ENCODE measurements around the gene DUSP22. TPM values are rescaled to one million over a fixed set of nuclear protein-coding genes. Genes with fewer than 3 reads are reported as not detected.
A peak's percentile ranks its signal among the peaks of the same experiment; 100 is the strongest.
"Not testable (repeated sequence)": the region's sequence is repeated elsewhere in the genome, so short reads cannot be mapped to it uniquely, and the experiment has no call there.

DUSP22 gene
- total RNA-seq, 6 donors from 2014 or later: 49.9 to 108 (median 63.8) TPM

GRCh38 chr6:282177-282866, 10.0 kb upstream of the DUSP22 start:
- DNase-seq: peak in 1 of 2 donors; percentile 34
- ATAC-seq (ENCODE audit: low FRiP score in 2 of 2): no peak
- TF ChIP-seq, protein P1, sequence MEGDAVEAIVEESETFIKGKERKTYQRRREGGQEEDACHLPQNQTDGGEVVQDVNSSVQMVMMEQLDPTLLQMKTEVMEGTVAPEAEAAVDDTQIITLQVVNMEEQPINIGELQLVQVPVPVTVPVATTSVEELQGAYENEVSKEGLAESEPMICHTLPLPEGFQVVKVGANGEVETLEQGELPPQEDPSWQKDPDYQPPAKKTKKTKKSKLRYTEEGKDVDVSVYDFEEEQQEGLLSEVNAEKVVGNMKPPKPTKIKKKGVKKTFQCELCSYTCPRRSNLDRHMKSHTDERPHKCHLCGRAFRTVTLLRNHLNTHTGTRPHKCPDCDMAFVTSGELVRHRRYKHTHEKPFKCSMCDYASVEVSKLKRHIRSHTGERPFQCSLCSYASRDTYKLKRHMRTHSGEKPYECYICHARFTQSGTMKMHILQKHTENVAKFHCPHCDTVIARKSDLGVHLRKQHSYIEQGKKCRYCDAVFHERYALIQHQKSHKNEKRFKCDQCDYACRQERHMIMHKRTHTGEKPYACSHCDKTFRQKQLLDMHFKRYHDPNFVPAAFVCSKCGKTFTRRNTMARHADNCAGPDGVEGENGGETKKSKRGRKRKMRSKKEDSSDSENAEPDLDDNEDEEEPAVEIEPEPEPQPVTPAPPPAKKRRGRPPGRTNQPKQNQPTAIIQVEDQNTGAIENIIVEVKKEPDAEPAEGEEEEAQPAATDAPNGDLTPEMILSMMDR (IDR thresholded peaks at IDR 0.05): no peak
- TF ChIP-seq POLR2AphosphoS5 (IDR thresholded peaks at IDR 0.05): no peak
- TF ChIP-seq EP300 (IDR thresholded peaks at IDR 0.05): no peak
- no peak for TF ChIP-seq POLR2A (IDR thresholded peaks at IDR 0.05)
- Histone ChIP-seq H3K27ac (no peak overlapping the region), H3K9me3 (no peaks in the 10 kb centered on the region), H3K27me3 (no peaks in the 10 kb centered on the region), H3K36me3 (no peaks in the 10 kb centered on the region), H3K4me1 (no peaks in the 10 kb centered on the region), H3K4me3 (no peak overlapping the region)
- WGBS, 2 donors: 90 to 91% methylated on average over 19 of the region's 19 CpGs

- WGBS, 2 donors: 93 to 95% methylated on average over 14 of the region's 14 CpGs
- TF ChIP-seq POLR2AphosphoS5 (IDR thresholded peaks at IDR 0.05) (no peak), EP300 (IDR thresholded peaks at IDR 0.05) (no peak), POLR2A (IDR thresholded peaks at IDR 0.05) (no peak)
- TF ChIP-seq, protein P1 (IDR thresholded peaks at IDR 0.05): no peak
- DNase-seq (no peak), ATAC-seq (ENCODE audit: low FRiP score in 2 of 2) (no peak)
- H3K36me3 ChIP-seq: no peaks in the 10 kb centered on the region
- H3K4me1 ChIP-seq: no peaks in the 10 kb centered on the region
- H3K4me3 ChIP-seq: no peak overlapping the region
- H3K27me3 ChIP-seq: no peaks in the 10 kb centered on the region
- H3K27ac ChIP-seq: no peak overlapping the region
- H3K9me3 ChIP-seq: no peaks in the 10 kb centered on the region
Observed at GRCh38 chr6:282867-283416, 9.3 kb upstream of the DUSP22 start.

DNA sequence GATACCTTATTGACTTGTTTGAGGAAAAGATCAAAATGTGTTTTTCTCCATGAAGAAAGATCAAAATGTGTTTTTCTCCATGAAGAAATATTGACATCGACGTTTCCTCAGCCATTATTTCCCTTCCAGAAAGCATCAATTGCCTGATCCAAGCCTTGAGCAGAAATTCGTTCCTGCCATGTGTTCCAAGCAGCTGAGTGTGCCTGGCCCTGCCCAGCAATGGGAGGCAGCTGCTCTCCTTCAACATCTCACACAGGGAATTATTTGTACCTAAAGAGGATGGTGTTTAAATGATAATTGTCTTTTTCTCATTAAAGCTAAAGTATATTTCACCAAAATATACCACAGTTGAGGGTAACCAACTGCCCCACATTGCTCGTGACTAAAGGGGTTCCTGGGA, 7.8 kb upstream of the DUSP22 start:
- H3K4me3 ChIP-seq: no peak overlapping the region
- H3K27me3 ChIP-seq: no peaks in the 10 kb centered on the region
- TF ChIP-seq POLR2A (IDR thresholded peaks at IDR 0.05): no peak
- no peak for TF ChIP-seq POLR2AphosphoS5 (IDR thresholded peaks at IDR 0.05)
- TF ChIP-seq, protein P1 (IDR thresholded peaks at IDR 0.05): no peak
- no peak for TF ChIP-seq EP300 (IDR thresholded peaks at IDR 0.05)
- H3K27ac ChIP-seq: no peak overlapping the region
- WGBS, 2 donors: 76 to 78% methylated on average over 4 of the region's 4 CpGs
- no peaks in the 10 kb centered on the region for H3K9me3 ChIP-seq
- no peak for ATAC-seq (ENCODE audit: low FRiP score in 2 of 2)
- H3K4me1 ChIP-seq: no peaks in the 10 kb centered on the region
- DNase-seq: no peak
- H3K36me3 ChIP-seq: no peaks in the 10 kb centered on the region

GRCh38 chr6:285030-285771, 7.1 kb upstream of the DUSP22 start:
- Histone ChIP-seq H3K27ac (no peak overlapping the region), H3K9me3 (no peaks in the 10 kb centered on the region), H3K27me3 (no peaks in the 10 kb centered on the region), H3K36me3 (no peaks in the 10 kb centered on the region), H3K4me3 (no peak overlapping the region), H3K4me1 (peaks cover 0 to 2% (median 0%) of the 10 kb centered on the region in 4 donors)
- 85 to 91% methylated on average over 6 of the region's 6 CpGs for WGBS, 2 donors
- DNase-seq (no peak), ATAC-seq (ENCODE audit: low FRiP score in 2 of 2) (no peak)
- no peak for TF ChIP-seq EP300 (IDR thresholded peaks at IDR 0.05)
- TF ChIP-seq, protein P1 (IDR thresholded peaks at IDR 0.05): no peak
- TF ChIP-seq POLR2AphosphoS5 (IDR thresholded peaks at IDR 0.05): no peak
- no peak for TF ChIP-seq POLR2A (IDR thresholded peaks at IDR 0.05)

- H3K4me1 ChIP-seq; H3K27me3 ChIP-seq; H3K9me3 ChIP-seq; H3K27ac ChIP-seq; H3K4me3 ChIP-seq; DNase-seq; H3K36me3 ChIP-seq; ATAC-seq (ENCODE audit: low FRiP score in 2 of 2): not testable (repeated sequence)
- 63 to 81% methylated on average over 5 of the region's 5 CpGs for WGBS, 2 donors
Observed at GRCh38 chr6:285902-286301, 6.4 kb upstream of the DUSP22 start.

Measured in upper lobe of left lung (tissue), 6 donors.